NOMO-1 (cell line): ENCODE results near the gene FLYWCH2.
"Not testable (repeated sequence)": the region's sequence is repeated elsewhere in the genome, so short reads cannot be mapped to it uniquely, and the experiment has no call there.

ENCODE experiments used
- DNase-seq, 2 experiments: peaks; one replicate each; lab custom pipeline; 2025; ENCODE audit not compliant: unreplicated experiment in 2 of 2; lab: John Stamatoyannopoulos, UW

FLYWCH2 gene

GRCh38 chr16:2936436-2937011 lies 53.5 kb downstream of the FLYWCH2 start:
- no peak for DNase-seq

- DNase-seq: no peak
Observed at GRCh38 chr16:2937170-2937569, 54.2 kb downstream of the FLYWCH2 start.

- no peak for DNase-seq
Observed at GRCh38 chr16:2938206-2938605, 55.2 kb downstream of the FLYWCH2 start.

GRCh38 chr16:2939968-2940367 lies 57.0 kb downstream of the FLYWCH2 start:
- no peak for DNase-seq

GRCh38 chr16:2942045-2942444 lies 59.0 kb downstream of the FLYWCH2 start:
- DNase-seq: no peak

- DNase-seq: not testable (repeated sequence)
Observed at GRCh38 chr16:2943716-2944115, 60.7 kb downstream of the FLYWCH2 start.

- DNase-seq: no peak
Observed at GRCh38 chr16:2946649-2947048, 63.6 kb downstream of the FLYWCH2 start.
